Lung (tissue), 12 donors: ENCODE data around the gene CRY2. TPM values are rescaled to one million over a fixed set of nuclear protein-coding genes. Genes with fewer than 3 reads are reported as not detected.

Experiments used
- ATAC-seq: fragments of 200-7000 bp; cut with Tn5 transposase; one replicate; pipeline ENCODE4 v1.9.1; 2020; ENCODE audit warnings: moderate number of reproducible peaks; ENCODE audit not compliant: insufficient read depth, low FRiP score
- DNase-seq, 3 donors: peaks; one replicate each; pipeline ENCODE4 v3.0.0-alpha.2; 2013 to 2017
- H3K27ac ChIP-seq, 2 donors: one replicate each; pipeline ENCODE4 v1.5.1; 2013; ENCODE audit warnings: mild to moderate bottlenecking in 2 of 2, moderate library complexity in 2 of 2, control low read depth in 1 of 2, inconsistent platforms in 1 of 2, low read depth in 1 of 2, low read length in 1 of 2
- H3K27me3 ChIP-seq, 3 donors: one replicate each; pipeline ENCODE4 v1.5.1; 2013; ENCODE audit warnings: low read length in 2 of 3; ENCODE audit not compliant: control insufficient read depth in 3 of 3, insufficient read depth in 3 of 3
- H3K36me3 ChIP-seq, 4 donors: one replicate each; pipeline ENCODE4 v1.5.1; 2013; ENCODE audit warnings: low read length in 4 of 4, mild to moderate bottlenecking in 1 of 4, moderate library complexity in 1 of 4; ENCODE audit not compliant: control insufficient read depth in 4 of 4, insufficient read depth in 4 of 4
- H3K4me1 ChIP-seq, 5 donors: one replicate each; pipeline ENCODE4 v1.5.1; 2013; ENCODE audit warnings: low read length in 5 of 5, mild to moderate bottlenecking in 2 of 5, moderate library complexity in 1 of 5; ENCODE audit not compliant: control insufficient read depth in 5 of 5, insufficient read depth in 5 of 5
- H3K4me3 ChIP-seq: one replicate; pipeline ENCODE4 v1.5.1; 2013; ENCODE audit warnings: mild to moderate bottlenecking, control low read depth, moderate library complexity
- H3K9ac ChIP-seq, 2 donors: one replicate each; pipeline ENCODE4 v1.5.1; 2013; ENCODE audit warnings: low read length in 2 of 2, control low read depth in 1 of 2; ENCODE audit not compliant: insufficient read depth in 1 of 2
- H3K9me3 ChIP-seq, 4 donors: one replicate each; pipeline ENCODE4 v1.5.1; 2013; ENCODE audit warnings: low read length in 3 of 4, mild to moderate bottlenecking in 1 of 4, moderate library complexity in 1 of 4; ENCODE audit not compliant: control insufficient read depth in 4 of 4, insufficient read depth in 3 of 4
- WGBS, 2 donors: extraction: QIAGEN DNeasy Blood & Tissue Kit; methylation state at CpG; one replicate each; pipeline ENCODE4 v1.1.7; 2013; 5-methylcytosine and 5-hydroxymethylcytosine counted together
- polyA plus RNA-seq, 2 donors: library from polyadenylated mRNA; stranded (reverse); fragments of 200-250 nt; gene quantifications; one replicate each; pipeline ENCODE4 v1.2.1, GENCODE V29; 2013
- total RNA-seq, 2 donors: library from RNA; depleted of rRNA in 1 of 2; stranded (reverse); fragments of >200 nt in 1 of 2; gene quantifications; one replicate each; pipeline ENCODE4 v1.2.1, GENCODE V29; 2014 to 2021
- TF ChIP-seq, protein P1 (sequence below): IDR thresholded peaks from 2 replicates; pipeline ENCODE4 v1.5.1; 2012; ENCODE audit warnings: mild to moderate bottlenecking; ENCODE audit errors: control extremely low read depth, extremely low read depth
- donor health status: control.
- donor health status: control.
- donor health status: Bipolar disorder and iron deficiency.
- donor health status: healthy.
- donor health status: DM: yes; HTN: yes; CAD: no.

The CRY2 gene
- total and polyA plus RNA-seq, 4 donors = 16.2 to 55.0 (median 34.2) TPM

DNA sequence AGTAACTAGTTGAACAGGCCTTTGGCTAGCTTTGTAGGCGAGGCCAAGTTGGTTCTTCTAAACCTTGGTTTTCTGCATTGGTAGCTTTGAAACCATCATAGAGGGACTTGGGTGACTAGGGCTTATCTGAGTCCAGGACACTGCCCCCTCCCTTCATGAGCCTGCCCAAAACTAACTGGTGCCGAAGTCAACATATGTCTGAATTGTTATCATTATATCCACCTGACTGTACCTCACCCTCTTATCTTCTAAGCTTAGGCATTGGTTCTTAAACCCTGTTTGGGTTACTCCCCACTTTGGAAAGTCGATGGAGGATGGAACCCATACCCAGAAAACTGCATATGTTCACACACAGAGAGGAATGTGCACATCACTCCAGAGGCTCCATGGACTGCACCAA is 30.6 kb downstream of the CRY2 start:
- DNase-seq (no peak), ATAC-seq (no peak)
- Histone ChIP-seq H3K27ac (no peak overlapping the region), H3K9me3 (peaks cover 0 to 1% (median 0%) of the 10 kb centered on the region in 4 donors), H3K9ac (no peak overlapping the region), H3K27me3 (no peaks in the 10 kb centered on the region), H3K4me1 (no peaks in the 10 kb centered on the region), H3K4me3 (no peak overlapping the region), H3K36me3 (peaks cover 28 to 56% (median 41%) of the 10 kb centered on the region in 4 donors)
- 91 to 96% methylated on average over 3 of the region's 3 CpGs for WGBS, 2 donors
- TF ChIP-seq, protein P1, sequence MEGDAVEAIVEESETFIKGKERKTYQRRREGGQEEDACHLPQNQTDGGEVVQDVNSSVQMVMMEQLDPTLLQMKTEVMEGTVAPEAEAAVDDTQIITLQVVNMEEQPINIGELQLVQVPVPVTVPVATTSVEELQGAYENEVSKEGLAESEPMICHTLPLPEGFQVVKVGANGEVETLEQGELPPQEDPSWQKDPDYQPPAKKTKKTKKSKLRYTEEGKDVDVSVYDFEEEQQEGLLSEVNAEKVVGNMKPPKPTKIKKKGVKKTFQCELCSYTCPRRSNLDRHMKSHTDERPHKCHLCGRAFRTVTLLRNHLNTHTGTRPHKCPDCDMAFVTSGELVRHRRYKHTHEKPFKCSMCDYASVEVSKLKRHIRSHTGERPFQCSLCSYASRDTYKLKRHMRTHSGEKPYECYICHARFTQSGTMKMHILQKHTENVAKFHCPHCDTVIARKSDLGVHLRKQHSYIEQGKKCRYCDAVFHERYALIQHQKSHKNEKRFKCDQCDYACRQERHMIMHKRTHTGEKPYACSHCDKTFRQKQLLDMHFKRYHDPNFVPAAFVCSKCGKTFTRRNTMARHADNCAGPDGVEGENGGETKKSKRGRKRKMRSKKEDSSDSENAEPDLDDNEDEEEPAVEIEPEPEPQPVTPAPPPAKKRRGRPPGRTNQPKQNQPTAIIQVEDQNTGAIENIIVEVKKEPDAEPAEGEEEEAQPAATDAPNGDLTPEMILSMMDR = no peak

DNA sequence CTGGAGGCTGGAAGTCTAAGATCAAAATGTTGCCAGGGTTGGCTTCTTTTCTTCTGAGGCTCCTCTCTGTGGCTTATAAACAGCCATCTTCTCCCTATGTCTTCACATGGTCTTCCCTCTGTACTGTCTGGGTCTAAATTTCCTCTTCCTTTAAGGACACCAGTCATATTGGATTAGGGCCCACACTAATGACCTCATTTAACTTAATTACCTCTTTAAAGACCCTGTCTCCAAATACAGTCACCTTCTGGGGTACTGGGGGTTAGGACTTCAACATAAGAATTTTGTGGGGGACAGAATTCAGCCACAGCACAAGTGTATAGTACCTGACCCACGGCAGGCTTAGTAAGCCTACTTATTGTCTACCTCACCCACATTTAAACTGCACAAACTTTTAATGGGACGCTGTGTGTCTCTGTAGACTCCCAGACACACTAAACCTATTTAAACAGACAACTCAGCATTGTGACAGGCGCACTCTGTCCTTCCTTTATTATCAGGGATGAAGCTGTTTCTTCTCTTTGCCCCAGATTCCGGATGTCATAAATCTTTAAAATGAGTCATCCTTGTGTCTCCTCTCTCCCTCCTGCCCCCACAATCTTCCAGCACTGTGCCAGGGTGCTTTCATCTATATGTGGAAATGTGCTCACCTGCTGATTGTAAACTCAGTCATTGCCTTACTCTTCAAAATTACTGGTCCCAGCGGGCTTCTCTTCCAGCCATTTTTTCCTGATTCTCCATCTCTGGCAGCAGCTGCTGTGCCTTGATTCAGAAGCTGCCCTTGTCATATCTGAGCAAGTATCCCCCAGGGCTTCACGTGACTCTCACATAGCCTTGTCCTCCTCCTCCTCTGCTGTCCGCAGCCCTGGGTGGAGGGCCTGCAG is 32.8 kb downstream of the CRY2 start:
- peaks cover 0 to 2% (median 0%) of the 10 kb centered on the region in 5 donors for H3K4me1 ChIP-seq
- TF ChIP-seq, protein P1 = no peak
- ATAC-seq (no peak), DNase-seq (no peak)
- H3K9ac ChIP-seq = no peak overlapping the region
- H3K4me3 ChIP-seq = no peak overlapping the region
- no peak overlapping the region for H3K27ac ChIP-seq
- peaks cover 0 to 1% (median 0%) of the 10 kb centered on the region in 4 donors for H3K9me3 ChIP-seq
- H3K36me3 ChIP-seq = peaks cover 21 to 51% (median 29%) of the 10 kb centered on the region in 4 donors
- peaks cover 0 to 1% (median 0%) of the 10 kb centered on the region in 3 donors for H3K27me3 ChIP-seq
- 91 to 92% methylated on average over 7 of the region's 7 CpGs for WGBS, 2 donors

DNA sequence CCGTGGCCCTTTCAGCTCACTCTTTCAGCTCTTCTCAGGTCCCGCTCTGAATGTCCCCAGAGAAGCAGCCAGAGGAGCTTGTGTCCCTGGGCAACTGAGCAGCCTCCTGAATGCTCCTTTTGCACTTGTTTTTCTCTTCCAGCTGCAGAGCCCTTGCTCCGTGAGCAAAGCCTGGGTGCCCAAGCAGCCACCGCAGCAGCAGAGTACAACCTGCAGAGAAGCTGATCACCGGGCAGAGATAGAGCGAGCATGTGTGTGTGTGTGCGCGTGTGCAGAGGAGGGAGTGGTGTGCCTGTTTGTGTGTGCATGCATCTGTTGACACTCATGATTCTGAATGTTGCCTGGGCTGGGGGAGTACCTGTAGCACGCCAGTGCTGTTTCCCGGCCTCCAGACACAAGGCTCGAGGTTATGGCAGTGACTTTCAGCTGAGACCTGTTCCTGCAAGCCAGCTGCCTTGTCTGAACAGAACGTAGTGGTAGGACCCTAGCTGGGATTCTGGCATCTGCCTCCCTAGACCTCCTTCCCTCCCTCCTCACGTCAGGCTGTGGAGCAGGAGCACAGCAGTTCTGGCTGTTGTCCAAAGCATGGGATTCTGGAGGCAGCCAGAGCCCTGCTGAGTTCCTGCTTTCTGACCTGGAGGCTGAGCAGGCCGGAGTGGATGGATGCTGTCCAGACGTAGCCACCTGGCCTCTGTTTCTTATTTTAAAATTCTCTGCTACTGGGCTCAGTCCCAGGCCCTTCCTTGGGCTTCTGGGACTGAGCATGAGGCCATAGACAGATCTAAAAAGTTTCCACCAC is 33.7 kb downstream of the CRY2 start:
- H3K36me3 ChIP-seq = peaks cover 16 to 48% (median 24%) of the 10 kb centered on the region in 4 donors
- DNase-seq = no peak
- H3K4me1 ChIP-seq = peaks cover 0 to 7% (median 0%) of the 10 kb centered on the region in 5 donors
- H3K9ac ChIP-seq = no peak overlapping the region
- H3K27me3 ChIP-seq = peaks cover 0 to 3% (median 2%) of the 10 kb centered on the region in 3 donors
- TF ChIP-seq, protein P1 = no peak
- no peak overlapping the region for H3K27ac ChIP-seq
- ATAC-seq = no peak
- H3K4me3 ChIP-seq = no peak overlapping the region
- WGBS, 2 donors = 93 to 96% methylated on average over 15 of the region's 15 CpGs
- H3K9me3 ChIP-seq = peaks cover 0 to 1% (median 0%) of the 10 kb centered on the region in 4 donors
